HG02623 (cell line): ENCODE data around the gene ZMAT2.
"Not testable (repeated sequence)": the region's sequence is repeated elsewhere in the genome, so short reads cannot be mapped to it uniquely, and the experiment has no call there.

Experiments
- ATAC-seq: cut with Tn5 transposase; IDR thresholded peaks from one replicate; pipeline ENCODE4 v1.9.1; 2021; ENCODE audit warnings: moderate library complexity; ENCODE audit not compliant: unreplicated experiment

The ZMAT2 gene

DNA sequence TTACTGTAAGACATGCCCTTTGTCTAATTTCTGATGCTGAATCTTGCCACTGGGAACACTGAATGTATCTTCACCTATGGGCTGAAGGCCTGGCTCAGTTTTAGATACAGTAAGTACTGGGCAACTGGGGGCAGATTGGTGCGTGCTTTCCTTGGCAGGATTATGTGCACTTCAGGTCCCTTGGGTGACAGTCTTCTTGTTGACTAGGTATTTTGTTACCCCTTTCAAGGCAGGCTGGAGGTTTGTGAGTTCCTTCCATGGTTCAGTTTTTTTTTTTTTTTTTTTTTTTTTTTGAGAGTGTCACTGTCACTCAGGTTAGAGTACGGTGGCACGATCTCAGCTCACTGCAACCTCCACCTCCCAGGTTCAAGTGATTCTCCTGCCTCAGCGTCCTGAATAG is 7.6 kb downstream of the ZMAT2 start:
- ATAC-seq: no peak

DNA sequence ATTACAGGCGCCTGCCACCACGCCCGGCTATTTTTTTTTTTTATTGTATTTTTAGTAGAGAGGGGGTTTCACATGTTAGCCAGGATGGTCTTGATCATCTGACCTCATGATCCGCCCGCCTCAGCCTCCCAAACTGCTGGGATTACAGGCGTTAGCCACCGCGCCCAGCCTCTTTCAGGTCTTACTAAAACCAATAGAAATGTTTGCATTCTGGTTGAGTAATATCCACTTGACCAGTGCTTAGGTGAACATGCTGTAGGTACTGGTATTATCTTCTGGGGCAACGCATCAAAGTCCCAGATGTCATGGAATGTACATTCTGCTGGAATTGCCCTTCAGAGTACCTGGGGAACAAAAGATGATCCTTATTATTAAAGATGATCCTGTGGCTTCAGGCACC is 8.5 kb downstream of the ZMAT2 start:
- not testable (repeated sequence) for ATAC-seq

DNA sequence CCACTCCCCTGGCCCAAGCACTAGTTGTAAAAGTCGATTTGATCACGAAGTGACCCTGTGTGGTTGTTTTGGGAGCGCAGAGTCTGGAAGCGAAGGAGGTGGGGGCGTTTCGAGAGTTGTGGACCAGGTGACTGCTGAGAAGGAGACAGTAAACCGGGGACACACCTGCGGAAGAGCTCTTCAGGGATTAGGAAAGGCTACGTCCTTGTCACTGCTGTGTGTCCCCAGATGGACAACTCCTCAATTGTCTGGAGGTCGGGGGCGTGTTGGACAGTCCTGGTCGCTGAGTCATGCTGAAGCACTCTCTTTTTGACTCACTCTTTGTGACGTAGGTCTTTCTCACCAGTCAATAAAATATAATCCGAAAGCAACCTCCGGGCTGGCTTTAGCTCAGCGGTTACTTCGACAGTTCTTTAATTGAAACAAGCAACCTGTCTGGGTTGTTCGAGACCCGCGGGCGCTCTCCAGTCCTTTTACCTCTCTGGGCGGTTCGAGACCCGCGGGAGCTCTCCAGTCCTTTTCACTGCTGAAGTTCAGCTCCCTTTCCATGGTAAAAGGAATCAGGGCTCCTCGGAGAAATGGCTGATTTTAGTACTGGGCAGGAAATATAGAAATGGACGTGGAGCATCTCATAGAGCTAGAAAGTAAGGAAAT is 10.8 kb downstream of the ZMAT2 start:
- ATAC-seq: peak; percentile 81

DNA sequence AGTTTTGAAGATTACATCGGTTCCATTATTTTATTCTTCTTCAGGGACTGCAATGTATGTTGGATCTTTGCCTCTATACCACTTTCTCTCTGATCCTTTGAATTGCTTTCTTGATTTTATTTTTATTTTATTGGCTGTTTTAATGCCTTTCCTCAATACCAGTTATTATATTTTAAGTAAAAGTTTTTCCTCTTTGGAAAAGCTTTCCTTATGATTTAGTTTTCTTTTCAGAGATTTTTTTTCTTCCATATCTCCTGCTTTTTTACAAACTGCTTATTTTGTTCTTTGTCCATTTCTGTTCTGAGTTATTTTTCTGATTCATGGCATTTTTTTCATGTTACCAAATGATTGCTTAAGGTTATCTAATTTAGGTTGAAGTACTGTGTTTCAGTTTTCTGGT is 11.5 kb downstream of the ZMAT2 start:
- no peak for ATAC-seq

DNA sequence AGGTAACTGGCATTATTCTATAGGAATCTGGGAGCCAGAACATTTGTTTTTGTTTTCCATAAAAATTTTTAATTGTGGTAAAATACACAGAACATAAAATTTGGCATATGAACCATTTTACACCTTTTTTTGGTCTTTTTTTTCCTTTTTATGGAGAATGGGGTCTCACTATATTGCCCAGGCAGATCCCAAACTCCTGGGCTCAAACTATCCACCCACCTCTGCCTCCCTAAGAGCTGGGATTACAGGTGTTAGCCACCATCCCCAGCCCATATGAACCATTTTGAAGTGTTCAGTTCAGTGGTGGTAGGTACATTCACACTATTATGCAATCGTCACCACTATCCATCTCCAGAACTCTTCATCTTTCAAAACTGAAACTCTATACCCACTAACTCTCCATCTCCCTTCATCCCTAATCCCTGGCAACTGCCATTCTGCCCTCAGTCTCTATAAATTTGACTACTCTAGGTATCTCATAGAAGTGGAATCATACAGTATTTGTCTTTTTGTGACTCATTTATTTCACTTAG is 13.4 kb downstream of the ZMAT2 start:
- no peak for ATAC-seq

DNA sequence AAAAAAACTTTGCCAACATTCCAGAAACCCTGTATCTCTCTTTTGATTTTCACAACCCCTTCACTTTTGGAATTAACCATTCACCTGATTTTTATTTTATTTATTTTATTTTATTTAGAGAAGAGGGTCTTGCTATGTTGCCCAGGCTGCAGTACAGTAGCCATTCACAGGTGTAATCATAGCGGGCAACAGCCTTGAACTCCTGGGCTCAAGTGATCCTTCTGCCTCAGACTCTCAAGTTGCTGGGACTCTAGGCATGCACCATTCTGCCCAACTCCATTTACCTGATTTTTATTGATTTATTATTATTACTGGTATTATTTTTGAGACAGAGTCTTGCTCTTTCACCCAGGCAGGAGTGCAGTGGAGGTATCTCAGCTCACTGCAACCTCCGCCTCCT is 16.0 kb downstream of the ZMAT2 start:
- not testable (repeated sequence) for ATAC-seq

DNA sequence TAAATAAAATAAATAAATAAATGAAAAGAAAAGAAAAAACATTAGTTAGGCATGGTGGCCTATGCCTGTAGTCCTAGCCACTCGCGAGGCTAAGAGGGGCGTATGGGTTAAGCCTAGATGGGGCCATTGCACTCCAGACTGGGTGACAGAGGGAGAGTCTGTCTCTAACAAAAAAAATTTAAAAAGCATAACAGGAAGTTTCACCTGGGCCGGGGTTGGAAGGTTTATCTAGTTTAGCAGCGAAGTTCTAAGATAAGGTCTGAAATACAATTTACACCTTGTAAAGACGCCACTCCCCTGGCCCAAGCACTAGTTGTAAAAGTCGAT is 18.0 kb downstream of the ZMAT2 start:
- ATAC-seq: no peak

DNA sequence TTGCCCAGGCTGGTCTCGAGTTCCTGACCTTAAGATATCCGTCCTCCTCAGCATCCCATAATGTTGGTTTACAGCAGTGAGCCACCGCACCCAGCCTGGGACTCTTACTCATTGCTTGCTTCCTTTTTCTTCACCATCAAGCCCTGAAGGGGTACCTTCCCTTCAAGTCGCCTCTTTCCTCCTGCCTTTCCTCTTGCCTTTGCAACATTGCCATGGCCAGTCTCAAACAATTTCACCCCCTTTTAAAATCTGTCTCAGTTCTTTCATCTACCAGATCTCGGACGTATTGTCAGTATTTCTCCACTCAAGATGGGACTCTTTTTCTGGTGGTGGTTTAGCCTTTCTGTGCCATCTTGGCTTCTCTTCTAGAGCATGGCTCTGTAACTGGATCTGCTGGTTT is 20.5 kb downstream of the ZMAT2 start:
- not testable (repeated sequence) for ATAC-seq

DNA sequence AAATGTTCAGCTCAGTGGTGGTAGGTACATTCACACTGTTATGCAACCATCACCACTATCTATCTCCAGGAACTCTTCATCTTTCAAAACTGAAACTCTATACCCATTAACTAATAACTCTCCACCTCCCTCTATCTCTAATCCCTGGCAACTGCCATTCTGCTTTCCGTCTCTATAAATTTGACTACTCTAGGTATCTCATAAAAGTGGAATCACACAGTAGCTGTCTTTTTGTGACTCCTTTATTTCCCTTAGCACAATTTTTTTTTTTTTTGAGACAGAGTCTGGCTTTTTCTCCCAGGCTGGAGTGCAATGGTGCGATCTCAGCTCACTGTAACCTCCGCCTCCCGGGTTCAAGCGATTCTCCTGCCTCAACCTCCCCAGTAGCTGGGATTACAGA is 21.1 kb downstream of the ZMAT2 start:
- ATAC-seq: not testable (repeated sequence)

DNA sequence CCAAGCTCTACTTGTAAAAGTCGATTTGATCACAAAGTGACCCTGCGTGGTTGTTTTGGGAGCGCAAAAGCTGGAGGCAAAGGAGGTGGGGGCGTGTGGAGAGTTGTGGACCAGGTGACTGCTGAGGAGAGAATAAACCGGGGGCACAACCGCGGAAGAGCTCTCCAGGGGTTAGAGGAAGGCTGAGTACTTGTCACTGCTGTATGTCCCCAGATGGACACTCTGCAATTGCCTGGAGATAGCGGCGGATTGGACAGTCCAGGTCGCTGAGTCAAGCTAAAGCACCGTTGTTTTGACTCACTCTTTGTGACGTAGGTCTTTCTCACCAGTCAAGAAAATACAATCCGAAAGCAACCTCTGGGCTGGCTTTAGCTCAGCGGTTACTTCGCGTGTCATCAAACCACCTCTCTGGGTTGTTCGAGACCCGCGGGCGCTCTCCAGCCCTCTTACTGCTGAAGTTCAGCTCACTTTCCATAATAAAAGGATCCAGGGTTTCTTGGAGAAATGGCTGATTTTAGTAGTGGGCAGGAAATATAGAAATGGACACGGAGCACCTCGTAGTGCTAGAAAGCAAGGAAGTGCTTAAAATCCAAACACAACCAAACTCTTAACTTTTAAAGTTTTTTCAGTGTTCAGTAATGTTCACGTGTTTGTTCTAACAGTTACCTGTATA is 25.7 kb downstream of the ZMAT2 start:
- peak; percentile 82 for ATAC-seq

DNA sequence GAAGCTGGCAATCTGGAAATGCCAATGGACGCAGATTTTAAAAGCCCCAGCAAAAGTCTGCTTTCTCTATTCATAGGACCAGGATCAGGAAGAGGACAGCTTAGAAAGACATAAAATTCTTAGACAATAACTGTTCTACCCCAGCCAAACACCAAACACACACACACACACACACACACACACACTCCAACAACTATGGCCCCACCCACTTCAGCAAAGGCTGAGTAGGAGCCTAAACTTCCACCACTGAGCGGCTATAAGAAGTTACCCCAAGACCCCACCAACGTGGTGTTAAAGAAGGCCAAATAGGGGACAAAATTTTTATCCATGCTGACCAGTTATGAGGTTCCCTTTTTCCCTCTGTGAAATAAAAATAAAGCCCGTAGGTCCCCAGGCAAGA is 32.9 kb downstream of the ZMAT2 start:
- no peak for ATAC-seq

DNA sequence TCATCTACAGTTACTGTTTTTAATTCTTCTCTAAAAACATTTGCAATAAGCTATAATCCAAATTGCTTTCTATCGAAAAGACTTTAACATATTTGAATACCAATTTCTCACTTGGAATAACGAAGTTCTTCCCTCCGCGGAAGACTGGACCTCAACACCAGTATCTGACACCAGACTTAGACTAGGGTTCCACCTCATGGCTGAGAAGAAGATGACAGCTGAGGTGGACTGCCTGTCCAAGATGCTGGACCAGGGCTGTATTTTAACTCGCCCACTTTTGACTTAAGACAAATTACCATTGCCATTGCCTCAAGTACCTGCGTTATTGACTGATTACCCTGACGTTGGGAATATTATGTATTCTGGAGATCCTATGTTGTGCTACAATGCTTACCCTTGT is 34.1 kb downstream of the ZMAT2 start:
- ATAC-seq: no peak

DNA sequence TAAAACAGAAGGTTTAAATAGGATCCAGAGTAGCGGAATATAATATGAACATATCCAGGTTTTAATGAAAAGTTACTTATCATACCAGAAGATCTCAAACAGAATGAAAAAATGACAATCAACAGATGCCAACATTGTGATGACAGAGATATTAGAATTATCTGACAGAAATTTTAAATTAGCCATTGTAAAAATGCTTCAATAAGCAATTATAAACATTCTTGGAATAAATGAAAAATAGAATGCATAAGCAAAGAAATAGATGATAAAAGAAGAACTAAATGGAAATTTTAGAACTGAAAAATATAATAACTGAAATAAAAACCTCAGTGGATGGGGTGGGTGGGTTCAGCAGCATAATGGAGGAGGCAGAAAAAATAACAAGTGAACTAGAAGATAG is 37.2 kb downstream of the ZMAT2 start:
- ATAC-seq: no peak

DNA sequence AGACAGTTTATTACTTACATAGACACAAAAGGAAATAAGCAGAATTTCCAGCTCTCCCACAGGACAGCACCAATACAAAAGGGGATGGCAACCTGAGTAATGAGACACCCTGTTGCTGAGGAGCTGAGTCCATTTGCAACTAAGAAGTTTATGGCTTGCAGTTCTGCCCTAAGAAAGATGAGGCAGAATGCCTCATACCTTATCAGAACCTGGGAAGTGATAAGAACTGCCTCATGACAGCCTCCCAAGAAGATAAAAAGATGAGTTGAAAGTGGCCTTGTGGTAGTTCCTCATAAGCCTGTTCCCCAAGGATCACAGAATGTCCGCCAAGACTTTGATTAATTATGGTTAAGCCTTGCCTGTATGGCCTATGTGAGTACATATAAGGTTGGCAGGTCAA is 41.7 kb downstream of the ZMAT2 start:
- no peak for ATAC-seq

DNA sequence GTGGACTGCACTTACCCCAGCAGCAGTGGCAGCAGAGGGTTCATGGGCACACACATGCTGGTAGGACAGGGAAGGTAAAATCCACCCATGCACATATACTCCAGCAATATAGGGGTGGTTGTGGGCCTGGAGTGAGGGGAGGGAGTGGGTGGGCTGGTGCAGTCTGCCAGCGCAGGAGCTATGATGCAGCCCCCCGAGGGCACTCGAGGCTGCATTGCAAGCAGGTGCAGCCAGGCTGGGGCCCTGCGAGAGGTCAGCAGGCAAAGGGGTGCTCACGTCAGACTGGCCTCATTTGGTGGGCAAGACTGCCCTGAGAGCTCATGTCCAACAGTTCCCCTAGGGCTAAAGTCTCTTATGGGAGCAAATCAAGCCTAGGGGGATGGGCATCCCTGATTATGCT is 53.3 kb downstream of the ZMAT2 start:
- ATAC-seq: no peak
